Measurements from ENCODE around the gene ATP2B3. TPM values are rescaled to one million over a fixed set of nuclear protein-coding genes. Genes with fewer than 3 reads are reported as not detected.

The ATP2B3 gene
- total RNA-seq, 1 donor from 2014 or later: not detected

- DNase-seq: no peak
These were observed 15.3 kb upstream of the ATP2B3 start for GRCh38 chrX:153502131-153502530.

GRCh38 chrX:153502796-153503195 is 14.6 kb upstream of the ATP2B3 start:
- Histone ChIP-seq H3K27me3 (ENCODE audit: low read depth) (no peaks in the 10 kb centered on the region), H3K4me1 (peaks cover 9% of the 10 kb centered on the region), H3K4me3 (no peak overlapping the region), H3K27ac (replicated peaks) (no peak overlapping the region), H3K9me3 (replicated peaks) (no peaks in the 10 kb centered on the region), H3K36me3 (no peaks in the 10 kb centered on the region)
- intact Hi-C loops (cut with micrococcal nuclease): no loop called here
- DNase-seq: no peak
- no peak for TF ChIP-seq CTCF (IDR thresholded peaks at IDR 0.05; ENCODE audit: borderline replicate concordance)

More at GRCh38 chrX:153502131-153502530, 15.3 kb upstream of the ATP2B3 start:
- Histone ChIP-seq H3K36me3 (no peaks in the 10 kb centered on the region), H3K9me3 (replicated peaks) (no peaks in the 10 kb centered on the region), H3K4me1 (peaks cover 9% of the 10 kb centered on the region), H3K4me3 (no peak overlapping the region), H3K27ac (replicated peaks) (no peak overlapping the region), H3K27me3 (ENCODE audit: low read depth) (no peaks in the 10 kb centered on the region)
- intact Hi-C loops (cut with micrococcal nuclease): no loop called here
- TF ChIP-seq CTCF (IDR thresholded peaks at IDR 0.05; ENCODE audit: borderline replicate concordance): no peak

- no peaks in the 10 kb centered on the region for H3K9me3 ChIP-seq (replicated peaks)
- intact Hi-C loops (cut with micrococcal nuclease): loop anchor here (5.0 kb wide), 1 partner anchor 42 kb away; no protein-coding TSS in a partner anchor
These were observed 12.9 kb upstream of the ATP2B3 start for GRCh38 chrX:153504445-153505016.

GRCh38 chrX:153505361-153505760 is 12.1 kb upstream of the ATP2B3 start:
- Histone ChIP-seq H3K27me3 (ENCODE audit: low read depth) (no peaks in the 10 kb centered on the region), H3K9me3 (replicated peaks) (no peaks in the 10 kb centered on the region), H3K4me3 (no peak overlapping the region), H3K4me1 (peaks cover under 1% of the 10 kb centered on the region), H3K27ac (replicated peaks) (no peak overlapping the region), H3K36me3 (no peaks in the 10 kb centered on the region)
- intact Hi-C loops (cut with micrococcal nuclease): loop anchor here (5.0 kb wide), 1 partner anchor 43 kb away; no protein-coding TSS in a partner anchor
- DNase-seq: no peak
- TF ChIP-seq CTCF (IDR thresholded peaks at IDR 0.05; ENCODE audit: borderline replicate concordance): no peak

More at GRCh38 chrX:153504445-153505016, 12.9 kb upstream of the ATP2B3 start:
- TF ChIP-seq CTCF (IDR thresholded peaks at IDR 0.05; ENCODE audit: borderline replicate concordance): no peak
- Histone ChIP-seq H3K4me3 (no peak overlapping the region), H3K27ac (replicated peaks) (no peak overlapping the region), H3K4me1 (peaks cover 8% of the 10 kb centered on the region), H3K36me3 (no peaks in the 10 kb centered on the region), H3K27me3 (ENCODE audit: low read depth) (no peaks in the 10 kb centered on the region)
- no peak for DNase-seq

- TF ChIP-seq CTCF (IDR thresholded peaks at IDR 0.05; ENCODE audit: borderline replicate concordance): peak; percentile 83
- H3K27me3 ChIP-seq (ENCODE audit: low read depth): no peaks in the 10 kb centered on the region
- DNase-seq: peak; percentile 81
- no peaks in the 10 kb centered on the region for H3K4me1 ChIP-seq
- H3K27ac ChIP-seq (replicated peaks): no peak overlapping the region
- no peaks in the 10 kb centered on the region for H3K36me3 ChIP-seq
- intact Hi-C loops (cut with micrococcal nuclease): loop anchor here (5.0 kb wide), 1 partner anchor 45 kb away; no protein-coding TSS in a partner anchor
- no peaks in the 10 kb centered on the region for H3K9me3 ChIP-seq (replicated peaks)
- H3K4me3 ChIP-seq: no peak overlapping the region
These were observed 9.8 kb upstream of the ATP2B3 start for GRCh38 chrX:153507484-153508178.
